Measurements from ENCODE around the gene POM121. TPM values are rescaled to one million over a fixed set of nuclear protein-coding genes. Genes with fewer than 3 reads are reported as not detected.
"Not testable (repeated sequence)": the region's sequence is repeated elsewhere in the genome, so short reads cannot be mapped to it uniquely, and the experiment has no call there.

Gene POM121
- total RNA-seq, 2 donors from 2014 or later, result 51.6 to 56.0 TPM

- 100% methylated on average over 1 of the region's 11 CpGs; no CpG with 5 or more reads in 1 of the 2 experiments for WGBS, 2 experiments (ENCODE audit: insufficient coverage in 1 of 2, insufficient read length in 1 of 2)
Observed at GRCh38 chr7:72982084-72982483, 57.2 kb downstream of the POM121 start.

GRCh38 chr7:72990146-72990913 lies 65.4 kb downstream of the POM121 start:
- H3K9me3 Mint-ChIP-seq; H3K27ac Mint-ChIP-seq; H3K4me3 ChIP-seq (ENCODE audit: low read length); H3K9me3 ChIP-seq (ENCODE audit: control insufficient read depth, low read length); H3K36me3 ChIP-seq (ENCODE audit: control insufficient read depth, insufficient read depth, low read length); H3K4me3 Mint-ChIP-seq; H3K9ac ChIP-seq (ENCODE audit: extremely low read depth, low read length, poor library complexity, severe bottlenecking); DNase-seq; H3K27ac ChIP-seq (ENCODE audit: low read depth, low read length); H3K27me3 ChIP-seq (ENCODE audit: control insufficient read depth, insufficient read depth, low read length, poor library complexity, severe bottlenecking); H3K4me1 Mint-ChIP-seq; H3K27me3 Mint-ChIP-seq (ENCODE audit: insufficient read depth); H3K4me1 ChIP-seq (ENCODE audit: control insufficient read depth, insufficient read depth, low read length); H3K36me3 Mint-ChIP-seq (ENCODE audit: low read depth): not testable (repeated sequence)
- no CpG with 5 or more reads among the region's 14 CpGs for WGBS, 2 experiments (ENCODE audit: insufficient coverage in 1 of 2, insufficient read length in 1 of 2)

More at GRCh38 chr7:72982084-72982483, 57.2 kb downstream of the POM121 start:
- H3K27me3 Mint-ChIP-seq (ENCODE audit: insufficient read depth); H3K9ac ChIP-seq (ENCODE audit: extremely low read depth, low read length, poor library complexity, severe bottlenecking); H3K27ac ChIP-seq (ENCODE audit: low read depth, low read length); H3K36me3 ChIP-seq (ENCODE audit: control insufficient read depth, insufficient read depth, low read length); H3K4me3 ChIP-seq (ENCODE audit: low read length); DNase-seq; H3K27me3 ChIP-seq (ENCODE audit: control insufficient read depth, insufficient read depth, low read length, poor library complexity, severe bottlenecking); H3K9me3 Mint-ChIP-seq; H3K9me3 ChIP-seq (ENCODE audit: control insufficient read depth, low read length); H3K4me3 Mint-ChIP-seq; H3K36me3 Mint-ChIP-seq (ENCODE audit: low read depth); H3K4me1 Mint-ChIP-seq; H3K4me1 ChIP-seq (ENCODE audit: control insufficient read depth, insufficient read depth, low read length); H3K27ac Mint-ChIP-seq: not testable (repeated sequence)

- not testable (repeated sequence) for H3K4me3 Mint-ChIP-seq; H3K27ac ChIP-seq (ENCODE audit: low read depth, low read length); H3K27ac Mint-ChIP-seq; H3K9me3 ChIP-seq (ENCODE audit: control insufficient read depth, low read length); H3K9me3 Mint-ChIP-seq; H3K4me3 ChIP-seq (ENCODE audit: low read length); H3K27me3 ChIP-seq (ENCODE audit: control insufficient read depth, insufficient read depth, low read length, poor library complexity, severe bottlenecking); H3K36me3 ChIP-seq (ENCODE audit: control insufficient read depth, insufficient read depth, low read length); H3K4me1 ChIP-seq (ENCODE audit: control insufficient read depth, insufficient read depth, low read length); H3K4me1 Mint-ChIP-seq; DNase-seq; H3K9ac ChIP-seq (ENCODE audit: extremely low read depth, low read length, poor library complexity, severe bottlenecking); H3K36me3 Mint-ChIP-seq (ENCODE audit: low read depth); H3K27me3 Mint-ChIP-seq (ENCODE audit: insufficient read depth)
- 100% methylated on average over 4 of the region's 8 CpGs; no CpG with 5 or more reads in 1 of the 2 experiments for WGBS, 2 experiments (ENCODE audit: insufficient coverage in 1 of 2, insufficient read length in 1 of 2)
Observed at GRCh38 chr7:72995484-72995883, 70.6 kb downstream of the POM121 start.

- H3K4me1 Mint-ChIP-seq; H3K36me3 Mint-ChIP-seq (ENCODE audit: low read depth); H3K9me3 ChIP-seq (ENCODE audit: control insufficient read depth, low read length): not testable (repeated sequence)
Observed at GRCh38 chr7:72997447-72997846, 72.6 kb downstream of the POM121 start.

GRCh38 chr7:72997887-72998468 lies 73.1 kb downstream of the POM121 start:
- H3K9me3 Mint-ChIP-seq; H3K4me3 ChIP-seq (ENCODE audit: low read length); H3K27me3 ChIP-seq (ENCODE audit: control insufficient read depth, insufficient read depth, low read length, poor library complexity, severe bottlenecking); H3K36me3 Mint-ChIP-seq (ENCODE audit: low read depth); H3K9ac ChIP-seq (ENCODE audit: extremely low read depth, low read length, poor library complexity, severe bottlenecking); H3K27ac Mint-ChIP-seq; H3K4me3 Mint-ChIP-seq; H3K27me3 Mint-ChIP-seq (ENCODE audit: insufficient read depth); H3K4me1 ChIP-seq (ENCODE audit: control insufficient read depth, insufficient read depth, low read length); H3K36me3 ChIP-seq (ENCODE audit: control insufficient read depth, insufficient read depth, low read length); H3K27ac ChIP-seq (ENCODE audit: low read depth, low read length); H3K4me1 Mint-ChIP-seq; H3K9me3 ChIP-seq (ENCODE audit: control insufficient read depth, low read length); DNase-seq: not testable (repeated sequence)
- no CpG with 5 or more reads among the region's 11 CpGs for WGBS, 2 experiments (ENCODE audit: insufficient coverage in 1 of 2, insufficient read length in 1 of 2)

More at GRCh38 chr7:72997447-72997846, 72.6 kb downstream of the POM121 start:
- not testable (repeated sequence) for H3K9me3 Mint-ChIP-seq; H3K27me3 ChIP-seq (ENCODE audit: control insufficient read depth, insufficient read depth, low read length, poor library complexity, severe bottlenecking); H3K4me1 ChIP-seq (ENCODE audit: control insufficient read depth, insufficient read depth, low read length); H3K27me3 Mint-ChIP-seq (ENCODE audit: insufficient read depth); DNase-seq; H3K4me3 ChIP-seq (ENCODE audit: low read length); H3K36me3 ChIP-seq (ENCODE audit: control insufficient read depth, insufficient read depth, low read length); H3K27ac ChIP-seq (ENCODE audit: low read depth, low read length); H3K4me3 Mint-ChIP-seq; H3K27ac Mint-ChIP-seq; H3K9ac ChIP-seq (ENCODE audit: extremely low read depth, low read length, poor library complexity, severe bottlenecking)
- WGBS, 2 experiments (ENCODE audit: insufficient coverage in 1 of 2, insufficient read length in 1 of 2), result 100% methylated on average over 2 of the region's 8 CpGs; no CpG with 5 or more reads in 1 of the 2 experiments

Other genes with a start within 250 kb of the POM121 start
- gene TYW1B, start 96.9 kb upstream of the POM121 start, total RNA-seq, result 1 to 10 TPM; 3.7 to 3.9 TPM
- gene TRIM74, start 44.4 kb downstream of the POM121 start, total RNA-seq, result under 1 TPM in 1 of 2 donors, not detected in 1; 0.55 TPM
- not detected for gene SPDYE8, start 104.7 kb downstream of the POM121 start, total RNA-seq
- not detected for gene SPDYE11, start 132.8 kb downstream of the POM121 start, total RNA-seq
- not detected for gene SPDYE9, start 160.9 kb downstream of the POM121 start, total RNA-seq

All from endodermal cell (in vitro differentiated cells).